GM12892 (cell line): Measurements from ENCODE around the gene FBXO15. TPM values are rescaled to one million over a fixed set of nuclear protein-coding genes. Genes with fewer than 3 reads are reported as not detected.

ENCODE experiments used
- DNase-seq: peaks from one replicate; pipeline ENCODE4 v3.0.0; 2011; ENCODE audit not compliant: insufficient read length
- FAIRE-seq: peaks from 2 replicates; lab custom pipeline; 2011; peaks lifted over from hg19 to GRCh38; lab: Jason Lieb, UNC
- POLR2A ChIP-seq: IDR thresholded peaks from 2 replicates; pipeline ENCODE4 v1.6.1; 2011; ENCODE audit warnings: low read depth, low read length, control low read depth
- POLR2AphosphoS5 ChIP-seq: IDR thresholded peaks from 2 replicates; pipeline ENCODE4 v1.6.1; 2011; ENCODE audit warnings: low read depth, low read length, control low read depth
- TAF1 ChIP-seq: IDR thresholded peaks from 2 replicates; pipeline ENCODE4 v1.6.1; 2011; ENCODE audit warnings: low read depth, mild to moderate bottlenecking, control low read depth, low read length, borderline replicate concordance
- polyA plus RNA-seq: library from polyadenylated mRNA; unstranded; fragments of >200 nt; gene quantifications from one replicate; pipeline ENCODE4 v1.2.1, GENCODE V29; 2012; ENCODE audit warnings: missing spikeins, inconsistent platforms; ENCODE audit not compliant: missing spikeins

The FBXO15 gene, protein sequence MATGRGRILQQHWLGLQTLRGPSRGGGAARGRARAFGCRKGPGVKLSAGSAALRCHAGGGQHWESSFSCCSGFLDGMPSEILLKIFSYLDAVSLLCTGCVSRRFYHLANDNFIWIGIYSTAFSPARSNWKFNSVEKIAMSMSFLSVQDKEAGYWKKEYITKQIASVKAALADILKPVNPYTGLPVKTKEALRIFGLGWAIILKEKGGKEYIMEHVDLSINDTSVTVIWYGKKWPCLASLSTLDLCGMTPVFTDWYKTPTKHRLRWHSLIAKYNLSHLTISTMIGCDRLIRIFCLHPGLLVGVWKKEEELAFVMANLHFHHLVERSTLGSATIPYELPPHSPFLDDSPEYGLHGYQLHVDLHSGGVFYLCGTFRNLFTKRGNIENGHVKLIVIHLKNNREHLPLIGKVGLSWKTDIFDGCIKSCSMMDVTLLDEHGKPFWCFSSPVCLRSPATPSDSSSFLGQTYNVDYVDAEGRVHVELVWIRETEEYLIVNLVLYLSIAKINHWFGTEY
- 0.25 TPM for polyA plus RNA-seq

DNA sequence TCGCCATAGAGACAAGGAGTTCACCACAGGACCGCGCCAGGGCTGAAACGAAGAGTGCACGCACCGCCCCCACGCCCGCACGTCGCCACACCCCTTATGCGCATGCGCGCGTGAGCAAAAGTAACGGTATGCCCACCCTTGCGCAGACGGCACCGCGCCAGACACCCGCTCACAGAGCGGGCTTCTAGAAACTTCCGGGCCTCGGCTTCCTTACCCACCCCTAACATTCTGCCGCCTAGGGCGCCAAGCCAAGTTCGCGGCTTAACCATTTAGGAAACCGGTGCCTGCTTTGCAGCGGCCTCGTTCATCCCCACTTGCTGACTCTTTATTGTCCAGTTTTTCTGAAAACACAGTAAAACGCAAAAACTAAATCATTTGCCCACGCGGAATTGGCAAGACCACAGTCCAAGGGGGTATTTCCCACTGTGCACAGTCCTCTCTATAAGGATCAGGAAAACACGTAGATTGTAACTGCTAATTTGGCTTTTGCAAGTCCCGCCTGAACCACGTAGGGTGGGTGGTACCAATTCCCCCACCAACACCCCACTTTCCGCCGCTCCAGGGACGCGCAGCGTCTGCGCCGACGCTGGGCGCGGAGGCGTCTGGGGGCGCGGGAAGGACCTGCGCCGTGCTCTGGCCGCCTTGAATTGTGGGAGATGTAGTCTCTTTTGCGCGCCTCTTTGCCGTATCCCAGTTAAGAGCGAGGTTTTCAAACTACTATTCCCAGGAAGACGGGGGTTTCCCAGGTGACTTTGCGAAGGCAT, at the start of gene FBXO15, which contains the start of gene TIMM21:
TSS of gene FBXO15 (minus strand) at position 56 of the 764 bp plus-strand sequence. CDS start at position 7, 49 bp downstream.
TSS of gene TIMM21 (plus strand) at position 745 of the 764 bp plus-strand sequence. CDS start 286 bp downstream, outside the sequence.
- TF ChIP-seq POLR2AphosphoS5 (peak; percentile 78; the same call in 1 of the 2 replicates), TAF1 (0 out of 2 replicates have a peak, but pooled peaks have one; percentile 64), POLR2A (peak; percentile 73)
- FAIRE-seq, result peak; percentile 100
- peak; percentile 76 for DNase-seq

DNA sequence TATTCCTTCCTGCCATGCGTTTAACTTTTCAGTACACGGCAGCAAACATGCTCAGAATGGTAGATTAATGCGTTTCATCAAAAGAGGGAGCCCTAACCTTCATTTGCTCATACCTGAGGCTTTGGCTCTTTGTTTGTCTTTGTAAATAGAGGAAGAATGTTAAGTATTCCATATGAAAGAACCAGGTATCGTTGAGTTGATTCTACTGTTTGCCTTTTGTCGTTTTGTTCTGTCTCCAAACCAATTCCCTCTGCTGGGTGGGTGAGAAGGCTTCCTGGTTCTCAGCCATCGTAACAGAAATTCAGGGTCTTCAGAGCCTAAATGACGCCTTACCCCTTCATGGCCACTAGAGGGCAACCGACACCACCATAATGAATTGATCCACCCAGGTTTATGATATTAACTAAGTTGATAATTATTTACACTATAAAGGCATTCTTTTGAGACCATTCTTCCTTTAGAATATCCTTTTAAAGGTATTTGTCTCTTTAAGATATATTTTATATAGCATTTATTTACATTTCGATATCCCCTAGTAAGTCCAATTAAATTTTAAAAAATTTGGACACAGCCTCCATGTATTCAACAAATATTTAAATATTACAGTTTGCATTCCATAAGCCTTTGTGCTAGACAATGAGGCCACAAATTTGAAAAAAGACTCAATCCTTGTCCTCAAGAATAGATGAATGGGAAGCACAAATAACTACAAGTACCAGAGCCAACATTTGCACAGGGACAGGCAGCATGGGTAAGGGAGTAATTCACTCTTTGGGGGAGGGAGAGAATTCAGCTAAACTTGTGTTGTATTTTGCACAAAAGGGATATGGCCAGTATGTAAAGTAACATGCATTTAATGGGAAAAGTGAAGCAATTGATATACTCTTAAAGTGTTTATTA, 48.8 kb upstream of the FBXO15 start:
- FAIRE-seq (peak; percentile 87), DNase-seq (peak; percentile 48)
- no peak for TF ChIP-seq POLR2A
- no peak for TF ChIP-seq POLR2AphosphoS5
- TF ChIP-seq TAF1, result no peak

DNA sequence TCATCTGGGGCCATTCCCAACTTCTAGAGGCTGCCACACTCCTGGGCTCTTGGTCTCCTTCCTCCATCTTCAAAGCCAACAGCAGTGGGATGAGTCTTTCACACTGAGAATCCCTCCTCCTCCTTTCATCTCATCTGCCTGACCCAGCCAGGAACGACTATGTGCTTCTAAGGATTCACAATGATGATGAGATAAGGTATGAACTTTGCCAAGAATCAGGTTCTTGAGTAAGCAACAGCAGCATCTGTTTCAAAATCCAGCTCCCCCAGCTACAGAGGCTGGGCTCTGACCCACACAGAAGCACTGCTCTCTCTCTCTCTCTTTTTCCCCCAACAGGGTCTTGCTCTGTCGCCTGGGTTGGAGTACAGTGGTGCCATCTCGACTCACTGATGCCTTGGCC, 47.1 kb upstream of the FBXO15 start:
- FAIRE-seq, result no peak
- DNase-seq, result no peak
- TF ChIP-seq POLR2A (no peak), TAF1 (no peak), POLR2AphosphoS5 (no peak)

DNA sequence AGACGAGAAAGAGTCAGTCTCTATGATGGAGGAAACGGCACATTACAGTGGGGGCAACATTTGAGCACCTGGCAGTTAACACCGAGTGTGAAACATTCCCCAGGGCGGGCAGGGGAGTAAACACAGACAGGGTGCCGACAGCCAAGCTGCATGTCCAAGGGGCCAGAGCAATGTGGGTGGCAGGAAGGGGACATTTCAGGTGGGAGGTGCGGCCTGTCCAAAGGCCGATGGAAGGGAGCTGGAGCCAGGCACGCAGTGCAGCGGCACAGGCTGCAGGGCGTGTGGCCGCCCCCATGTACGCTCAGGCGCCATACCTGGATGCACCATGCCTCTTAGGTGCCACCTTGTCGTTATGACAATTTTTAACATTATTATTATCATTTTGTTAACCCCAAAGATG, 43.9 kb upstream of the FBXO15 start:
- FAIRE-seq (no peak), DNase-seq (no peak)
- TF ChIP-seq POLR2A (no peak), POLR2AphosphoS5 (no peak), TAF1 (no peak)

DNA sequence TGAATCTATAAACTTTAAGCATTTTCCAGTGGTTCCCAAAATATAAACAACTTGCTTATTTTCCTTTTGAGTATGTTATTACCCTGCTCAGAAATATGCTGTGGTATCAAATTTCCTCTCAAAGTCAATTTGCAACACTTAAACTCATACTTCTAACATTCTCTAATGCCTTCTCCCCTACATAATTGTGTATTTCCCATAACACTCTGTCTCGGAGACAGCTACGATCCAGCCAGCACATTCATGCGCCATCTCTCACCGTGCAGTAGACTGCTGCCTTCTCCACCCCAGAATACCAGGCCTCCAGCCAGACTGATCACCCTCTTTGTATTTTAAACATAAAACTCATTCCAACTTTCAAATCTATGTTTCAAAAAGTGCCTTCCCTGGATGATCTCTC, 42.5 kb upstream of the FBXO15 start:
- TF ChIP-seq TAF1 (no peak), POLR2A (no peak), POLR2AphosphoS5 (no peak)
- DNase-seq (no peak), FAIRE-seq (no peak)

DNA sequence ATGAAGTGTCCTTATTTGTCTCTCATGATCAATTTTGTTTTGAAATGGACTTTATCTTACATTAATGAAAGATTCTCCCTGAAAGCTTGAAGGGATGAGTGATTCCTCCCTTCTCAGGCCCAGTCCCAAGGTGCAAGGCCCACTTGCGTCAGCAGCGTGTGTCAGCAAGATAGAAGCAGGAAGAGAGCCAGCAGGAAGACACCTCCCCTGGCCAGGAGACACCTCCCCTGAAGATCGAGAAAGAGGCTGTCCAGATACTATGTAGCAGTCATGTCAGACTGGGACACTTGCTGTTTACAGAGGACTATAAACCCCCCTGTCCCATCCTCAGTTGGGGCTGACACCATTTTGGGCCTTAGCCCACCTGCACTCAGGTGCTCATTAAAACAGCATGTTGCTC, 39.0 kb upstream of the FBXO15 start:
- FAIRE-seq (no peak), DNase-seq (no peak)
- no peak for TF ChIP-seq POLR2AphosphoS5
- no peak for TF ChIP-seq TAF1

DNA sequence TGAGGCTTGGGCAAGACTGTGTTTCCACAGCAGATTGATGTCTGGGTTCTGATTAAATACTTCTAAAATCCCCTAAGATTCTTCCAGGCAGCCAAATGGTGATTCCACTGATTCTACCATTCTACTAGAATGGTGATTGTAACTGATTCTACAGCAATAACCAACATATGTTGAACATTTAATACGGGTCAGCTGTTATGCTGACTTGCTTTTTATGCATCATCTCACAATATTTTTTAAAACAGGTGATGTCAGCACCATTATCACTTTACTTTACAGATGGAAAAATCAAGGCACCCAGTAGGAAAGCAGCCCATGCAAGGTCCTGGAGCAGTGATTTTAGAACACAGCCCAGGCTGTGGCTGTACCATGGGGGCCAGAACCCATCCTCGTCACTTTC, 38.2 kb upstream of the FBXO15 start:
- DNase-seq, result no peak
- TF ChIP-seq POLR2A, result no peak
- TF ChIP-seq POLR2AphosphoS5, result no peak
- TF ChIP-seq TAF1, result no peak
- FAIRE-seq, result no peak

DNA sequence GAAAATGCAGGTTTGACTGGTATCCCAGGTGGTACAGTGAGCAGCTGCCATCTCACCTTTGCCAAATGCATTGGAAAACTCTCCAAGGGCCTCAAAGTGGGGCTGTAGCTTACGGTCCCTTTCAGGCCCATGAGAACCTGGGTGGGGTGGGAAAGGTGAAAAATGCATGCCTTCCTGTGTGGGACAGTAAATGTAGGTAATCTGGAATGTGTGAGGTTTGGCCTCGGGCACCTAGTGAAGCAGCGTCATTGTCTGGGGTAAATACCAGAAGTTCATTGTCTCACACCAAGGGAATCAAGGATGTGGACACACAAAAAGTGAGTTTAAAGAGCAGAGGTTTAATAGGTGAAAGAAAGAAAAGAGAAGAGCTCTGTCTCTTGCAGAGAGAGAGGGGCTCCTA, 37.2 kb upstream of the FBXO15 start:
- DNase-seq, result no peak

DNA sequence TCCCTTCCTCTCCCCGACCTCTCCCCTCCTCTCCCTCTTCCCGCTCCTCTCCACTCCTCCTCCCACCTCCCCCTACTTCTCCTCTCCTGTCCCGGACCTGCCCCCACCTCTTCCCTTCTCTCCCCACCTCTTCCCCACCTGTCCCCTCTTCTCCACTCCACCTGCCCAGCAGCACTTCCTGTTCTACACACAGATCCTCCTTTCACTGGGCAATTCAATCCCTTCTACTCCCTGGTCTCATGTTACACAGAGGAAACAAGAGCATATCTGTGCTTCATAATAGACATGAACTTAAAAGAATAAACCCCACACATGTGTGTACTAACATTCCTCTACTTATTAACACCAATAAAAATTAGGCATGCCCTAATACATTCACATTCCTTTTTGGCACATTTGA, 35.5 kb upstream of the FBXO15 start:
- no peak for FAIRE-seq
- no peak for DNase-seq
- TF ChIP-seq POLR2AphosphoS5, result no peak
- TF ChIP-seq TAF1, result no peak
- TF ChIP-seq POLR2A, result no peak

More for the DNA sequence above, 37.2 kb upstream of the FBXO15 start:
- no peak for FAIRE-seq
- TF ChIP-seq POLR2A (no peak), TAF1 (no peak), POLR2AphosphoS5 (no peak)

DNA sequence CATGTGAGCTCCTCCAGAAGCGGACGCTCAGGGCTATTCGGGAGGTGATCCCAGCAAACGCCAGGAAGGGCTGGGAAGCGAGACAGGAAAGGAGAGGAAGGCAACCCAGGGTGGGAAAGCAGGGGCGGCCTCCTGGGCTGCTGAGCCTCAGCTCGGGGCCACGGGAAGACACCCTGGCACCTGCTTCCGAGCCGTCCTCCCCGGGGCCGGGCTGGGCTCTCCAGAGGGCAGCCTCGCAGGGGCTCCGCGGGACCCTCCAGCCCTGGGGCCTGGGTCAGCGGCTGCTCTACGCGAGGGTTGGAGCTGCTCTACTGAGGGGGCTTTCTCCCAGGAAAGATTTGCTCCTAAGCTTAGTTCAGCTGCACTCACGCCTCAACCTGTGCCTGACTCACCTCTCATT, 34.7 kb upstream of the FBXO15 start:
- no peak for TF ChIP-seq POLR2A
- TF ChIP-seq TAF1, result no peak
- no peak for TF ChIP-seq POLR2AphosphoS5
- no peak for FAIRE-seq
- no peak for DNase-seq
